Activated T-cell treated with anti-CD3 and anti-CD28 coated beads for 24 hours (primary cell): ENCODE measurements around the gene VPS4A.

ENCODE experiments used
- DNase-seq: peaks from one replicate; pipeline ENCODE4 v3.0.0-alpha.2; 2020; ENCODE audit warnings: low read depth

VPS4A gene

GRCh38 chr16:69307091-69307490, 4.1 kb upstream of the VPS4A start:
- no peak for DNase-seq

- DNase-seq, result no peak
Observed at GRCh38 chr16:69307856-69308255, 3.3 kb upstream of the VPS4A start.

DNA sequence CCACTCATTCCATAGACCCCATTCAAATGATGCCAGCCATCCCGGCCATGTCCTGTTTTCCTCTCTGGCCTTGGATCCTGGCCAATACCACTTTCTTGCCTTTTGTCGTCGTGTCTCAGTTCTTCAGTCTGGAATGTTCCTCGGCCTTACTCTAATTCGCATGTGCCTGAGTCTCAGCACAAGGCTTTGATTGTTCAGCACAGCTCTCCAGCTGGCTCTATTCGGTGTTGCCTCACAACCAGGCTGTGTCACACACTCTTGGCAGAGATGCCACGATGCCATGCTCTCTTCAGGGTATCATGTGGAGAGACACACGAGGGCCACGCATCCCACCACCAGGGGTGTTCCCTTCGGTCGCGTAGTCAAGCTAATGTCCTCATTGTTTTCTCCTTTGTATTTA, 1.8 kb upstream of the VPS4A start:
- no peak for DNase-seq

DNA sequence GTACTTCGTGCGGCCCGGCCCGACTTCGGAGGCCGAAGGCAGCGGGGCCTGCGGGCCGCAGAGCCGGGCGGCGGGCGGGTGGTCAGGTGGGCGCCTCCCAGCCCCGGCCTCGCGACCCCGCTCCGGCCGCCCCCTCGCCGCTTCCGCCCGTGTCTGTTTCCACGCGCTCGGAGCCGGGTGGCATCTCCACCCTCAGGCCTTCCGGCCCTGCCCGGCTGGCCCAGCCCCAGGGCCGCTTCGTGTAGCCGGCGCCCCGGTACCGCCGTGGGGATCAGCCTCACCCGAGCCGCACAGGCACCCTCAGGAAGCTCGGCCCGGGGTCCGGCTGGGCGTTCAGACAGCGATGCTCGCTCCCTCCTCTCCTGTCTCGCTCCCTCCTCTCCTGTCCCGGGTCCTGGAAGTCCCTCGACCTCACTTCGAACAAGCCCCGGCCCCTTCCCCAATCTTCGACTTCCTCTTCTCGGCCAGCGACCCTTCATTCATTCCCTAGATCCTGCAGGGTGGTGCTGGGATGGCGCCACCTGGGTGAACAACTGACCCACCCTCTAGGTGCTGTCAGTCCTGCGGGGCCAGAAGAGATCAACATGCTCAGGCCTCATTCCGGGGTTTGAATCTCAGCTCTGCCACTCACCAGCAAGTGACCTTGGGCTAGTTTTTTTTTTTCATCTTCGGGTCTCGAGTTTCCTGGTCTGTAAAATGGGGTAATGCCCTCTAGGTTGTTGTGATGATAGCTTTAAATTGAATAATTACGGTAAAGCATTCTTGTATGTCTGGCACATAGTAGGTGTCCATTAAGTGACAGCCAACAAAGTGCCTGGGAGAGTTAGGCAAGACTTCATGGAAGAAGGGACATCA, 610 bp downstream of the VPS4A start:
- peak; percentile 27 for DNase-seq

GRCh38 chr16:69313469-69313868, 2.3 kb downstream of the VPS4A start:
- no peak for DNase-seq

DNA sequence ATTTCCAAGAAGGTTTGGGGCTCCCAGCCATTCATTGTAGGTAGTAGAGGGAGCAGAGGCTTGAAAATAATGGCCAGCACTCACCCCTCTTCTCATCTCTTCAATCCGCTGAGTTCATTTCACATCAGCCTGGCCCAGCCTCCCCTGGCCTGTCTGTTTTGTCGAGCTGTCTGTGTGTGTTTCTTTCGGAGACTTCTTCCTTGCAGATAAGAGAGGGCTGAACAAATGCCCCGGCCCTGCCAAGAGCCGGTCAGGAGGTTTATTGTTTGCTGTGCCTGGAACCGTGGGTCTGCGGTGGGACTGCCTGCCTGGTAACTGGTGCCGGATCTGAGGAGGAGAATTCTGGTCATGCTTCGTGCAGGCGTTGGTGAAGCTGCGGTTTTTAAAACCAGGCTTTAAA, 3.4 kb downstream of the VPS4A start:
- DNase-seq, result no peak

DNA sequence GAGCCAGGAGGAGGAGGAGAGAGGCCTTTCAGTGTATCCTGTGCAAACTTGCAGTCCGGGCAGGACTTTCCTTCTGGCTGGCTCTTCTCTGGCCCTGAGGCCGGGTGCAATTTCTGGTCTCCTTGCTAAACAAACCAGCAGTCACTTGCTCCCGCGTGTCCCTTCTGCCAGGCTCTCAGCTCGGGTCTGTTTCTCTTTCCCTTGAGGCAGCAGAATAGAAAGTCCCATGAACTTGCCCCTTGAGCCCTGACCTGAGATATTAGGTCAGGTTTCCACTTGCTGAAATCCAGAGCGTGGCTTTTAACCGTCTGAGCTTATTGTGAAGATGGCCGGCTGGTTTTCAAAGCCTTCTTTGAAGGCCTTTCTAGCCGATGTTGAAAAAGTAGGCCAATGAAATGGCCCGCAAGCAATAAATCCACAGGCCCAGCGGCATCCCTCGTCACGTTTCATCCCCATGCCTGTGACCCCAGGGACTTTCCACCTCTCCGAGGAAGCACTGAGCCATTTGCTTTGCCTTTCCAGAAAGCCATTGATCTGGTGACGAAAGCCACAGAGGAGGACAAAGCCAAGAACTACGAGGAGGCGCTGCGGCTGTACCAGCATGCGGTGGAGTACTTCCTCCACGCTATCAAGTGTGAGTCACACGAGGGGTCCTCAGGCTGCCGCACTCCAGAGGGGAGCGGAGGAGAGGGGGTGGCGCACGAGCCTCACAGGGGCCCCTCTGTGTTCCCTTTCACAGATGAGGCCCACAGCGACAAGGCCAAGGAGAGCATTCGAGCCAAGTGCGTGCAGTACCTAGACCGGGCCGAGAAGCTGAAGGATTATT, 4.5 kb downstream of the VPS4A start:
- DNase-seq, result no peak

DNA sequence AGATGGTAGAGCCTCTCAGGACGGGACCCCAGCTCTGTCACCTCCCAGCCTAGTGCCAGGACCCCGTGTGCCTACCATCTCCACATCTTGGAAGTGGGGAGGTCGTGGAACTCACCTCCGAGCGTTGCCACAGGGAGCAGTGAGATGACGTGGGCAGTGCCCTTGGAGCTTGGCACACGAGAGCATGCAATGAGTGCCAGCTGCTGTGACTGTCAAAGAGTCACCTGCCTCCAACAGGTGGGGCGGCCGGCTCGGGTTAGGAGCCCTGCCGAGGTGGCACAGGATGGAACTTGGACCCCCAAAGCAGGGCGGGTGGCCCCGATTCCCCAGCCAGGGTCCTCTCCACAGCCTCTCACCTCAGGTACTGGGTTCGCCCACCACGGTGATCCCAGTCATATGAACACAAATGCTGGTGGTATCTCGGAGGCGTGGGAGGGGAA, 5.5 kb downstream of the VPS4A start:
- DNase-seq, result no peak

DNA sequence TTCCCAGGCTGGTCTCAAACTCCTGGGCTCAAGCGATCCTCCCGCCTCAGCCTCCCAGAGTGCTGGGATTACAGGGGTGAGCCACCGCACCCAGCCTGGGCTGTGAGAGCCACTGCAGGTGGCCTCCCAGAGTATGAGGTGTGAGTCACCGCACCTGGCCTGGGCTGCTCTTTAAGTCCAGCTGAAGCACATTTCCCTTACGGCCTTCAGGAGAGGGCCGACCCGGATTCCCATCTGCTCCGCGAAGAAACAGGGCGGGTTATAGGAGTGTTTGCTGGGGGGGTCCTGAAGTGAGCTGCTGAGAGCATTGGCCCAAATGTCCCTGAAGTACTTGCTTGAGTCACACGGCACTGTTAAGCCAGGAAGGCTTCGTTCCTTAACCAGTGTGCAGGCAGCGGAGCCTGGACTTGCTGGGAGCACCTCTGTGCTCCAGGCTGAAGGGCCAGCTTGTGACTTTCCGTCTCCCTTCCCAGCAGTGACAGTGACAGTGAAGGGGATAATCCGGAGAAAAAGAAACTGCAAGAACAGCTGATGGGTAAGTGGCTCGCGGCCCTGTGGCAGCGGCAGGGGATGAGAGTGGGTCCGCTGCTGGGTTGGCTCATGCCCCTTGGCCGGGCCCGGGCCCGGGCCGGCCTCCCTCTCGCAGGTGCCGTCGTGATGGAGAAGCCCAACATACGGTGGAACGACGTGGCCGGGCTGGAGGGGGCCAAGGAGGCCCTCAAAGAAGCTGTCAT, 7.2 kb downstream of the VPS4A start:
- DNase-seq, result no peak

DNA sequence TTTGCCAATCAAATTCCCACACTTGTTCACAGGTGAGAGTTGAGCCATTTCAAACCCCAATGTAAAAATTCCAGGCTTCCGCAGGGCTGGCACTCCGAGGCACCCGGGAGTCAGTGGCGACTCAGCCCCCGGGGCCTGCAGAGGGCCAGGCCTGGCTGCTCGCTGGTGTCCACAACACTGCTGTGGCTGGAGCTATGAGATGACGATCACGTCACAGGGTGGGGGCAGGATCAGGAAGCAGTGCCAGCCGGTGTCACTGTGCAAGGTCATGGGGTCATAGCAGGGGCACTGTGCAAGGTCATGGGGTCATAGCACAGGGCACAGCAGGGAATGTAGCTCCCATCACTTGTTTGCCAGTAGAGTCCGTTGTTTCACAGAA, 7.8 kb downstream of the VPS4A start:
- no peak for DNase-seq

- DNase-seq, result no peak
Observed at GRCh38 chr16:69319381-69319780, 8.2 kb downstream of the VPS4A start.

- no peak for DNase-seq
Observed at GRCh38 chr16:69319826-69320739, 8.9 kb downstream of the VPS4A start.

DNA sequence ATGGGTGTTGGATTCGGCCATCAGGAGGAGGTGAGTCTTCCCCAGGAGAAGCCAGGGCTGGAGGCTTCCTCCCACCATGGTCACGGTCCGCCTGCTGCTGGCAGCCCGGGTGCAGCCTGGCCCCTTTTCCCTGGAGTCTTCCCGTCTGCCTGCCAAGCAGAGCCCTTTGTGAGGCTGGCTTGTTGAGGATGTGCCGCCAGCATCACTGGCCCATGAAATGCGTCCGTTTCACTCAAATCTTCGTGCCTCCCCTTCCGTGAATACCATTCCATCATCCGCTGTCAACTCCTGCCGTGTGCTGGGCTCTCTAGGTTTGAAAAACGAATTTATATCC, 9.6 kb downstream of the VPS4A start:
- no peak for DNase-seq

DNA sequence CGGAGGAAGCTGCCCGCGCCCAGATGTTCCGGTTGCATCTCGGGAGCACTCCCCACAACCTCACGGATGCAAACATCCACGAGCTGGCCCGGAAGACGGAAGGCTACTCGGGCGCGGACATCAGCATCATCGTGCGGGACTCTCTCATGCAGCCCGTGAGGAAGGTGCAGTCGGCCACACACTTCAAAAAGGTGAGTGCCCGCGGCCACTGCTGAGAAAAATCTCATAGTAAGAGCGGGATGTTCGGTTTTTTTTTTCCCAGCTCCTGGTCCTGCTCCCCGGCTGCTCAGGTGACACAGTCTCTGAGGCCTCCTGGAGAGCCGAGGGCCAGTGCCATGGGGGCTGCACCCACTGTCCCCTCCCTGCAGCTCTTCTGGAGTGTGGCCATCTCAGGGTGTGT, 9.9 kb downstream of the VPS4A start:
- no peak for DNase-seq

- DNase-seq, result no peak
Observed at GRCh38 chr16:69322343-69322742, 11.2 kb downstream of the VPS4A start.

DNA sequence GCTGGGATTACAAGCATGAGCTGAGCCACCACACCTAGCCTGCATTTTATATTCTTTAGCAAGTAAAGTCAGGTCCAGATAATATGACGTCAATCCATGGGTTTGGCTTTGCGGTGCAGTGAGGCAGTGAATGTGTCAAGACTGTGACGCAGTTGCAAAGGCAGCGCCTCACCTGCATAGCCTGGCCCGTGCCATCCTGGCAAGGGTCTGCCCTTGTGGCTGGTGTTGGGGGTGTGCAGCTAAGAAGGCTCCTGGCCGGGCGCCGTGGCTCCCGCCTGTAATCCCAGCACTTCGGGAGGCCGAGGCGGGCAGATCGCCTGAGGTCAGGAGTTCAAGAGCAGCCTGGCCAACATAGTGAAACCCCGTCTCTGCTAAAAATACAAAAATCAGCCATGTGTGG, 12.3 kb downstream of the VPS4A start:
- no peak for DNase-seq

DNA sequence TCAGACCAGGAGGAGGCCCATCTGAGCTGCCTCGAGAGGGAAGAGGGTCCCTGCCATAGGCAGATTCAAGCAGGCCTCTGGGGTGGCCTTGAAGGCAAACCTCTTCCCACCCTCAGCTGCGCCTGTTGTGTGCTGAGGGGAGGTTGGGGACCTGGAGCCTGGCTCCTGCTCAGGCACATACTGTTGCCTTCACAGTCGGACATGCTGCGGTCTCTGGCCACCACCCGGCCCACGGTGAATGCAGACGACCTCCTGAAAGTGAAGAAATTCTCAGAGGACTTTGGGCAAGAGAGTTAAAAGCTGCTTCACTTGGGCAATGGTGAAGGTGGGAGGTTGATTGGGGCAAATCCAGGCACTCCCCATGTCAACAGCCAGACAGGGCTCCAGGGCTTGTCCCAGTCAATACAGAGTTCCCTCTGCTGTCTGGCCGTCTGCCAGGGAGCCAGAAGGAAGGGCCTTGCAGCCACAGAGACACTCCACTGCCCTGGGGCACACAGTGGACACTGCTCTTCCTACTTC, 12.9 kb downstream of the VPS4A start:
- DNase-seq, result no peak

GRCh38 chr16:69324585-69325253, 13.6 kb downstream of the VPS4A start:
- no peak for DNase-seq

DNA sequence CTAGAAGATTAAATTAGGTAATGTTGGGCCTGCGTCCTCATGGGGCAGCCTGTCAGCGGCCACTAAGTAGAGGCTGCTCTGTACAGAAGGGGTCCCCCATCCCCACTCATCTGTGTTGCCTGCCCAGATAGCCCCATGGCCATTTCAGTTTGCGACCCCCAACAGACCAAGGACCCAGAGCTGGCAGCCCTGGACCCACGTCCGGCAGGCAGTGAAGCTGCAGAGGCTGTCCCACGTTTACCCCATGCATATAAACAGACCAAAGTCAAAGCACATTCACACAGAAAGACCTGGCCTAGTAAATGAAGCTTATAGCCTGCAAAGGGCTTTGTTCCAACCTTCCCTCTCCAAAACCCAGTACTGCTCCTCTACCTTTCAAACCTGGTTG, 14.6 kb downstream of the VPS4A start:
- no peak for DNase-seq

GRCh38 chr16:69326172-69326873, 15.2 kb downstream of the VPS4A start:
- DNase-seq, result no peak
